ENCODE measurements around the gene RGPD5.
A peak's percentile ranks its signal among the peaks of the same experiment; 100 is the strongest.
"Not testable (repeated sequence)": the region's sequence is repeated elsewhere in the genome, so short reads cannot be mapped to it uniquely, and the experiment has no call there.

RGPD5 gene

GRCh38 chr2:109871129-109871751 is 77.1 kb downstream of the RGPD5 start:
- H3K9me3 Mint-ChIP-seq; H3K27ac Mint-ChIP-seq; H3K4me1 Mint-ChIP-seq; H3K4me3 Mint-ChIP-seq; H3K36me3 Mint-ChIP-seq; DNase-seq (ENCODE audit: low spot score in 2 of 2): not testable (repeated sequence)
- peak; percentile 71 for ATAC-seq

- H3K36me3 Mint-ChIP-seq; DNase-seq (ENCODE audit: low spot score in 2 of 2); H3K27ac Mint-ChIP-seq; H3K9me3 Mint-ChIP-seq; ATAC-seq; H3K4me3 Mint-ChIP-seq; H3K4me1 Mint-ChIP-seq: not testable (repeated sequence)
These were observed 82.5 kb downstream of the RGPD5 start for GRCh38 chr2:109876625-109877024.

- H3K4me1 Mint-ChIP-seq; ATAC-seq; H3K36me3 Mint-ChIP-seq; H3K9me3 Mint-ChIP-seq; DNase-seq (ENCODE audit: low spot score in 2 of 2); H3K27ac Mint-ChIP-seq; H3K4me3 Mint-ChIP-seq: not testable (repeated sequence)
These were observed 88.0 kb downstream of the RGPD5 start for GRCh38 chr2:109882112-109882511.

GRCh38 chr2:109888414-109888813 is 94.3 kb downstream of the RGPD5 start:
- ATAC-seq; H3K27ac Mint-ChIP-seq; DNase-seq (ENCODE audit: low spot score in 2 of 2); H3K4me3 Mint-ChIP-seq; H3K9me3 Mint-ChIP-seq; H3K36me3 Mint-ChIP-seq; H3K4me1 Mint-ChIP-seq: not testable (repeated sequence)

GRCh38 chr2:109889909-109890308 is 95.8 kb downstream of the RGPD5 start:
- not testable (repeated sequence) for H3K4me1 Mint-ChIP-seq; H3K4me3 Mint-ChIP-seq; H3K9me3 Mint-ChIP-seq; H3K36me3 Mint-ChIP-seq; DNase-seq (ENCODE audit: low spot score in 2 of 2); H3K27ac Mint-ChIP-seq; ATAC-seq

GRCh38 chr2:109891024-109891423 is 96.9 kb downstream of the RGPD5 start:
- not testable (repeated sequence) for H3K36me3 Mint-ChIP-seq; H3K4me1 Mint-ChIP-seq; H3K9me3 Mint-ChIP-seq; DNase-seq (ENCODE audit: low spot score in 2 of 2); ATAC-seq; H3K4me3 Mint-ChIP-seq; H3K27ac Mint-ChIP-seq

GRCh38 chr2:109893736-109894135 is 99.6 kb downstream of the RGPD5 start:
- ATAC-seq; H3K36me3 Mint-ChIP-seq; DNase-seq (ENCODE audit: low spot score in 2 of 2); H3K4me1 Mint-ChIP-seq; H3K27ac Mint-ChIP-seq; H3K9me3 Mint-ChIP-seq; H3K4me3 Mint-ChIP-seq: not testable (repeated sequence)

- H3K9me3 Mint-ChIP-seq; DNase-seq (ENCODE audit: low spot score in 2 of 2); H3K27ac Mint-ChIP-seq; H3K36me3 Mint-ChIP-seq; H3K4me3 Mint-ChIP-seq; ATAC-seq; H3K4me1 Mint-ChIP-seq: not testable (repeated sequence)
These were observed 100.0 kb downstream of the RGPD5 start for GRCh38 chr2:109894141-109894540.

- DNase-seq (ENCODE audit: low spot score in 2 of 2); H3K4me1 Mint-ChIP-seq; ATAC-seq; H3K27ac Mint-ChIP-seq; H3K9me3 Mint-ChIP-seq; H3K36me3 Mint-ChIP-seq; H3K4me3 Mint-ChIP-seq: not testable (repeated sequence)
These were observed 101.2 kb downstream of the RGPD5 start for GRCh38 chr2:109895090-109895869.

GRCh38 chr2:109896212-109896611 is 102.1 kb downstream of the RGPD5 start:
- ATAC-seq, result peak; percentile 99
- H3K27ac Mint-ChIP-seq; H3K9me3 Mint-ChIP-seq; H3K4me3 Mint-ChIP-seq; DNase-seq (ENCODE audit: low spot score in 2 of 2); H3K4me1 Mint-ChIP-seq; H3K36me3 Mint-ChIP-seq: not testable (repeated sequence)

- not testable (repeated sequence) for H3K9me3 Mint-ChIP-seq; DNase-seq (ENCODE audit: low spot score in 2 of 2); H3K36me3 Mint-ChIP-seq; H3K4me3 Mint-ChIP-seq; H3K4me1 Mint-ChIP-seq; ATAC-seq; H3K27ac Mint-ChIP-seq
These were observed 103.8 kb downstream of the RGPD5 start for GRCh38 chr2:109897769-109898461.

GRCh38 chr2:109898462-109899336 is 104.6 kb downstream of the RGPD5 start, which contains the start of gene LIMS3:
TSS of gene LIMS3 (plus strand) at chr2:109898688. CDS start at chr2:109898729, 41 bp downstream.
- H3K27ac Mint-ChIP-seq; ATAC-seq; H3K4me3 Mint-ChIP-seq; H3K36me3 Mint-ChIP-seq; H3K4me1 Mint-ChIP-seq; DNase-seq (ENCODE audit: low spot score in 2 of 2); H3K9me3 Mint-ChIP-seq: not testable (repeated sequence)

GRCh38 chr2:109905796-109906195 is 111.7 kb downstream of the RGPD5 start:
- H3K9me3 Mint-ChIP-seq; H3K27ac Mint-ChIP-seq; DNase-seq (ENCODE audit: low spot score in 2 of 2); H3K4me3 Mint-ChIP-seq; H3K4me1 Mint-ChIP-seq; H3K36me3 Mint-ChIP-seq: not testable (repeated sequence)
- peak; percentile 70 for ATAC-seq
